B cell (primary cell): ENCODE measurements around the gene TMEM87B. TPM values are rescaled to one million over a fixed set of nuclear protein-coding genes. Genes with fewer than 3 reads are reported as not detected.

Experiments
- ATAC-seq: fragments of 200-7000 bp; cut with Tn5 transposase; one replicate; pipeline ENCODE4 v1.10.0; 2021; ENCODE audit warnings: low read depth, mild to moderate bottlenecking, moderate number of reproducible peaks, moderate library complexity
- CTCF ChIA-PET: fragments of 350-600 bp; sonication (Branson Sonifier 250); formaldehyde crosslinking; loops from one replicate; lab custom pipeline; 2021; ENCODE audit warnings: antibody characterized with exemption, inconsistent platforms; lab: Charles Lee
- POLR2A ChIA-PET: fragments of 350-600 bp; sonication (Branson Sonifier 250); formaldehyde crosslinking; loops from one replicate; lab custom pipeline; 2021; ENCODE audit warnings: antibody characterized with exemption; lab: Charles Lee
- DNase-seq: peaks from one replicate; pipeline ENCODE4 v3.0.0; 2013
- H2AFZ ChIP-seq: 2 replicates; pipeline ENCODE4 v1.6.1; 2012; ENCODE audit warnings: mild to moderate bottlenecking, low read depth, low read length; ENCODE audit not compliant: insufficient read depth, poor library complexity, severe bottlenecking
- H3K27ac ChIP-seq, 2 donors: 1 replicate in 1 of 2; 2 replicates in 1 of 2; pipeline ENCODE4 v1.5.1; 2012 to 2013; ENCODE audit warnings: low read length in 2 of 2, mild to moderate bottlenecking in 2 of 2, moderate library complexity in 1 of 2
- H3K27me3 ChIP-seq, 4 experiments: fragments of 200-600 bp in 1 of 4; sonication (generic) in 1 of 4; replicated peaks in 1 of 4; 1 replicate in 2 of 4; 2 replicates in 2 of 4; pipeline versions ENCODE4 v1.6.1 to v1.7.0; 2013 to 2016; ENCODE audit warnings: low read length in 3 of 4, mild to moderate bottlenecking in 2 of 4, mixed read lengths in 1 of 4, moderate library complexity in 1 of 4; ENCODE audit not compliant: insufficient read depth in 4 of 4, control insufficient read depth in 3 of 4; ENCODE audit errors: control extremely low read depth in 1 of 4
- H3K36me3 ChIP-seq, 2 experiments: replicated peaks in 1 of 2; 1 replicate in 1 of 2; 2 replicates in 1 of 2; pipeline versions ENCODE4 v1.6.1 to v1.7.1; 2013; ENCODE audit warnings: low read length in 1 of 2; ENCODE audit not compliant: insufficient read depth in 2 of 2, control insufficient read depth in 1 of 2; ENCODE audit errors: control extremely low read depth in 1 of 2, extremely low read depth in 1 of 2
- H3K4me1 ChIP-seq, 2 donors: fragments of 200-600 bp in 1 of 2; sonication (generic) in 1 of 2; 1 replicate in 1 of 2; 2 replicates in 1 of 2; pipeline versions ENCODE4 v1.5.1 to v1.6.1; 2013 to 2017; ENCODE audit warnings: low read length in 2 of 2; ENCODE audit not compliant: control insufficient read depth in 2 of 2, insufficient read depth in 2 of 2
- H3K4me2 ChIP-seq: replicated peaks from 2 replicates; pipeline ENCODE3; 2012; ENCODE audit warnings: mild to moderate bottlenecking, low read depth, low read length; ENCODE audit not compliant: poor library complexity, severe bottlenecking
- H3K4me3 ChIP-seq, 5 experiments: fragments of 200-600 bp in 1 of 5; sonication (generic) in 1 of 5; 1 replicate in 3 of 5; 2 replicates in 2 of 5; pipeline versions ENCODE4 v1.5.1 to v1.7.0; 2011 to 2016; ENCODE audit warnings: low read length in 4 of 5, mild to moderate bottlenecking in 4 of 5, low read depth in 2 of 5, control low read depth in 1 of 5, moderate library complexity in 1 of 5; ENCODE audit not compliant: insufficient read depth in 1 of 5; ENCODE audit errors: control extremely low read depth in 1 of 5, extremely low read depth in 1 of 5
- H3K79me2 ChIP-seq: fragments of 200-600 bp; sonication (generic); one replicate; pipeline ENCODE4 v1.6.0; 2016; ENCODE audit warnings: low read length; ENCODE audit not compliant: control insufficient read depth, insufficient read depth
- H3K9ac ChIP-seq: fragments of 200-600 bp; sonication (generic); 2 replicates; pipeline ENCODE4 v1.6.1; 2017; ENCODE audit warnings: mild to moderate bottlenecking, low read length, moderate library complexity
- H3K9me3 ChIP-seq, 3 donors: one replicate each; pipeline versions ENCODE4 v1.6.1 to v1.7.1; 2013; ENCODE audit warnings: low read length in 2 of 3; ENCODE audit not compliant: control insufficient read depth in 2 of 3, insufficient read depth in 1 of 3; ENCODE audit errors: control extremely low read depth in 1 of 3
- H4K20me1 ChIP-seq: 2 replicates; pipeline ENCODE4 v1.6.0; 2012; ENCODE audit warnings: mild to moderate bottlenecking, low read length; ENCODE audit not compliant: insufficient read depth, control insufficient read depth, poor library complexity, severe bottlenecking
- H3K27ac Mint-ChIP-seq: one replicate; pipeline ENCODE4 v1.8.0; 2021; ENCODE audit warnings: mixed read lengths
- H3K27me3 Mint-ChIP-seq: one replicate; pipeline ENCODE4 v1.8.0; 2021; ENCODE audit warnings: mixed read lengths
- H3K4me1 Mint-ChIP-seq: one replicate; pipeline ENCODE4 v1.8.0; 2021; ENCODE audit warnings: mixed read lengths
- H3K4me3 Mint-ChIP-seq: one replicate; pipeline ENCODE4 v1.8.0; 2021; ENCODE audit warnings: mixed read lengths
- H3K9me3 Mint-ChIP-seq: one replicate; pipeline ENCODE4 v1.8.0; 2022; ENCODE audit warnings: mixed read lengths; ENCODE audit not compliant: insufficient read depth
- CTCF ChIP-seq: fragments of 200-600 bp; IDR thresholded peaks from one replicate; pipeline ENCODE4 v1.8.0; 2022; ENCODE audit warnings: antibody characterized with exemption, mild to moderate bottlenecking
- EZH2 ChIP-seq: IDR thresholded peaks from 2 replicates; pipeline ENCODE4 v1.6.1; 2012; ENCODE audit warnings: borderline replicate concordance, low read depth, mild to moderate bottlenecking, moderate library complexity, low read length; ENCODE audit not compliant: insufficient read depth, poor library complexity, severe bottlenecking
- WGBS: methylation state at CpG from one replicate; pipeline ENCODE4 v1.1.5; 2013; ENCODE audit warnings: missing lambda C conversion rate; ENCODE audit not compliant: insufficient coverage; 5-methylcytosine and 5-hydroxymethylcytosine counted together
- intact Hi-C: fragments of 100-400 bp; cut with micrococcal nuclease; formaldehyde crosslinking; loops from one replicate; pipeline ENCODE4 v1.10.0; 2022
- polyA plus RNA-seq: library from polyadenylated mRNA; depleted of rRNA; stranded (reverse); fragments of >200 nt; gene quantifications from 2 replicates; pipeline ENCODE4 v1.2.3, GENCODE V29; 2012
- total RNA-seq, 2 donors: library from RNA; stranded (reverse); fragments of 120-200 nt in 1 of 2; gene quantifications; 1 replicate in 1 of 2; 2 replicates in 1 of 2; pipeline versions ENCODE4 v1.2.3 to v1.2.4, GENCODE V29; 2013 to 2022

The TMEM87B gene
- total and polyA plus RNA-seq, 2 donors (not counting 1 experiment from before 2014, with no cell fraction given): 9.4 to 21.0 TPM

GRCh38 chr2:112129060-112129459 is 74.0 kb downstream of the TMEM87B start:
- no peaks in the 10 kb centered on the region for H4K20me1 ChIP-seq
- Mint-ChIP-seq H3K4me1 (no peaks in the 10 kb centered on the region), H3K27ac (no peak overlapping the region), H3K4me3 (no peak overlapping the region), H3K9me3 (no peaks in the 10 kb centered on the region), H3K27me3 (no peaks in the 10 kb centered on the region)
- no peaks in the 10 kb centered on the region for H3K4me1 ChIP-seq
- H3K4me2 ChIP-seq: no peak overlapping the region
- no peak for TF ChIP-seq CTCF
- TF ChIP-seq EZH2: no peak
- intact Hi-C loops: loop anchor here (10.0 kb wide), 1 partner anchor 126 kb away; the partner anchor contains the start of gene ZC3H8
- H3K9ac ChIP-seq: no peak overlapping the region
- no peak overlapping the region for H3K4me3 ChIP-seq
- ATAC-seq (no peak), DNase-seq (no peak)
- no peaks in the 10 kb centered on the region for H3K79me2 ChIP-seq
- no peak overlapping the region for H2AFZ ChIP-seq
- no peak overlapping the region for H3K27ac ChIP-seq
- WGBS: no CpG with 5 or more reads among the region's 1 CpG
- H3K9me3 ChIP-seq: peaks cover 0 to 5% (median 0%) of the 10 kb centered on the region in 3 donors
- no peaks in the 10 kb centered on the region for H3K27me3 ChIP-seq
- POLR2A ChIA-PET: no interaction called here
- H3K36me3 ChIP-seq: no peaks in the 10 kb centered on the region
- CTCF ChIA-PET: no interaction called here

DNA sequence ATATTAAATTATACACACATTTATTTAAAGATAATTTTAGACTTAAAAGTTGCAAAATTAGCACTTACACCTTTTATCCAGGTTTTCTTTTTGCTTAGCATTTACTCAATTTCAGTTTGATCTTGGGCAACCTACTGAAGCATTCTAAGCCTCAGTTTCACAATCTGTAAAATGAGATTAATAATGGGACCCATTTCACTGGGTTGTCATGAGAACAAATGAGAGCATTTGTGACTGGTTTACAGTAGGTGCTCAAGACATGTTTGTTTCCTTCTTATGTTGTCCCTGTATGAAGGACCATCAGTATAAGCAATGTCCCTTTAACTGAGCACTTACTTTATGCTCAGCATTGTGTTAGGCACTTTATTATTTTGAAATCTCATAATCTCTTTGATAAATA is 78.3 kb downstream of the TMEM87B start:
- Histone ChIP-seq H3K9ac (no peak overlapping the region), H3K4me3 (no peak overlapping the region), H3K4me1 (peaks cover 8 to 9% of the 10 kb centered on the region in 2 donors), H3K36me3 (no peaks in the 10 kb centered on the region), H4K20me1 (no peaks in the 10 kb centered on the region), H2AFZ (no peak overlapping the region), H3K27ac (no peak overlapping the region), H3K27me3 (peaks cover 0 to 15% (median 0%) of the 10 kb centered on the region in 4 experiments), H3K79me2 (no peaks in the 10 kb centered on the region), H3K4me2 (no peak overlapping the region), H3K9me3 (peaks cover 0 to 5% (median 0%) of the 10 kb centered on the region in 3 donors)
- TF ChIP-seq EZH2: no peak
- TF ChIP-seq CTCF: no peak
- H3K27me3 Mint-ChIP-seq: peaks cover 10% of the 10 kb centered on the region
- ChIA-PET POLR2A (no interaction called here), CTCF (no interaction called here)
- no peaks in the 10 kb centered on the region for H3K9me3 Mint-ChIP-seq
- DNase-seq (no peak), ATAC-seq (no peak)
- no peak overlapping the region for H3K27ac Mint-ChIP-seq
- peaks cover 8% of the 10 kb centered on the region for H3K4me1 Mint-ChIP-seq
- intact Hi-C loops: no loop called here
- H3K4me3 Mint-ChIP-seq: no peak overlapping the region
